ENCODE data around the gene TPP1. TPM values are rescaled to one million over a fixed set of nuclear protein-coding genes. Genes with fewer than 3 reads are reported as not detected.
A peak's percentile ranks its signal among the peaks of the same experiment; 100 is the strongest.

Gene TPP1
- total RNA-seq, 2 experiments from 2014 or later: 114 to 120 TPM

GRCh38 chr11:6655020-6655789 lies 36.0 kb upstream of the TPP1 start:
- H3K27ac Mint-ChIP-seq: no peak overlapping the region
- H3K9me3 Mint-ChIP-seq: no peaks in the 10 kb centered on the region
- H3K36me3 Mint-ChIP-seq: peaks cover 2% of the 10 kb centered on the region
- peaks cover 16% of the 10 kb centered on the region for H3K27me3 Mint-ChIP-seq
- ATAC-seq (ENCODE audit: low read depth): peak; percentile 38
- no peak overlapping the region for H3K4me3 Mint-ChIP-seq
- no peak for DNase-seq
- H3K4me1 Mint-ChIP-seq: peaks cover 3% of the 10 kb centered on the region
- POLR2A ChIA-PET: no interaction called here

GRCh38 chr11:6654281-6655019 lies 35.2 kb upstream of the TPP1 start:
- Mint-ChIP-seq H3K27ac (no peak overlapping the region), H3K27me3 (peaks cover 16% of the 10 kb centered on the region), H3K4me3 (no peak overlapping the region), H3K4me1 (peaks cover 3% of the 10 kb centered on the region), H3K9me3 (no peaks in the 10 kb centered on the region), H3K36me3 (peaks cover 2% of the 10 kb centered on the region)
- POLR2A ChIA-PET: no interaction called here
- DNase-seq: no peak
- no peak for ATAC-seq (ENCODE audit: low read depth)

DNA sequence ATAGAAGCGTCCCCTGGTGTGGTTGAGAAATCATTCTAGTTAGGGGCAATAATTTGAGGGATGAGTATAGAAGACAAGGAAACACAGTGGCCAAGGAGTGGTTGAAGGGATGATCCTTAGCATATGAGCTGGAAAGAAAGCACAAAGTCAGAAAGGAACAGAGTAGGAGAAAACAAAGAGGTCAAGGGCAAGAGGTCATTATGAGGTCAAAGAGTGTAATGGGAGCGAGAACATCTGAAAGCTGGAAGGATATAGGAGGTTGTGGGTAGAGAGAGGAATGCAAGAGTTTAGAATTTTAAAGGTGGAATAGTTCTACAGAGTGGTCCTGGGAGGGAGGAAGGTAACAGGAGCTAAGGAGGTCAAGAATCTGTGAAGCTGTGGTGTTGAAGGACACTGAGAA lies 34.4 kb upstream of the TPP1 start:
- DNase-seq (no peak), ATAC-seq (ENCODE audit: low read depth) (no peak)
- Mint-ChIP-seq H3K4me1 (peaks cover 3% of the 10 kb centered on the region), H3K27ac (no peak overlapping the region), H3K9me3 (no peaks in the 10 kb centered on the region), H3K36me3 (peaks cover 2% of the 10 kb centered on the region), H3K27me3 (peaks cover 16% of the 10 kb centered on the region), H3K4me3 (no peak overlapping the region)
- POLR2A ChIA-PET: no interaction called here

DNA sequence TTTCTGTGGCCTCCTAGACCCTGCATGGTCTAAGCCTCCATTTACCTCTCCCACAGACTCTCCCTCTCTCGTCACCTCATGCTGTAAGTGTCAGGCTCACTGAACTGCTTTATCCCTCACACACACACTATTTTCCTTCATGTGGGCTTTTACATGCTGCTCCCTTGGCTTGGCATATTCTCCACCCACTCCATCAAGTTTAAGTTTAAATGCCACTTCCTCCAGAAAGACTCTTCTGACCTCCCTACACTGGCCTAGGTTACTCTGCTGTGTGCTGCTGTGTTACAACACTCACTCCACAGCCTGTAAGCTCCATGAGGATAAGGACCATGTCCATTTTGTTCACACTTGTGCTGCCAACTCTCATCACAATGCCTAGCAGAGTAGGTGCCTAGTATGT lies 33.9 kb upstream of the TPP1 start:
- Mint-ChIP-seq H3K4me3 (no peak overlapping the region), H3K27me3 (peaks cover 16% of the 10 kb centered on the region), H3K9me3 (no peaks in the 10 kb centered on the region), H3K36me3 (peaks cover 2% of the 10 kb centered on the region), H3K4me1 (peaks cover 3% of the 10 kb centered on the region), H3K27ac (no peak overlapping the region)
- DNase-seq (no peak), ATAC-seq (ENCODE audit: low read depth) (no peak)
- POLR2A ChIA-PET: interaction anchor here (0.7 kb wide), 1 partner anchor 11 kb away, joined by 3 read pairs; no protein-coding TSS in a partner anchor

DNA sequence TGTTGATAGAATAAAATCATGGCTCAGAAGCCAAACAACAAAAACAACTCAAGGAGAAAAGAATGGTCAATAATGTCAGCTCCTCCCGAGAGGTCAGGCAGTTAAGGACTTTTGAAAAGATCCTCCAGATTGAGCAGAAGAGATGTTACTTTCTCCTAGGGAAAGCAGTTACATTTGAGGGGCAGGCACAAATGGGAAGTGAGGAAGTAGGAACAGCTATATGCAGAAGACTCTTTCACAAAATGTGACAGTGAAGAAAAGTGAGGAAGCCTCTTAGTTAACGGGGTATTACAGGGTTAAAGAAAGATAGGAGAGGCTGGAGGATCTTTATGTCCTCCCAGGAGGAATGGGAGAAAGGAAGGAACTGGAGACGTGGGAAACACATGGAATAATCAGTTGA lies 33.0 kb upstream of the TPP1 start:
- Mint-ChIP-seq H3K4me1 (peaks cover 3% of the 10 kb centered on the region), H3K36me3 (peaks cover 2% of the 10 kb centered on the region), H3K27me3 (peaks cover 14% of the 10 kb centered on the region), H3K27ac (no peak overlapping the region), H3K9me3 (no peaks in the 10 kb centered on the region), H3K4me3 (no peak overlapping the region)
- ATAC-seq (ENCODE audit: low read depth) (no peak), DNase-seq (no peak)
- POLR2A ChIA-PET: no interaction called here

DNA sequence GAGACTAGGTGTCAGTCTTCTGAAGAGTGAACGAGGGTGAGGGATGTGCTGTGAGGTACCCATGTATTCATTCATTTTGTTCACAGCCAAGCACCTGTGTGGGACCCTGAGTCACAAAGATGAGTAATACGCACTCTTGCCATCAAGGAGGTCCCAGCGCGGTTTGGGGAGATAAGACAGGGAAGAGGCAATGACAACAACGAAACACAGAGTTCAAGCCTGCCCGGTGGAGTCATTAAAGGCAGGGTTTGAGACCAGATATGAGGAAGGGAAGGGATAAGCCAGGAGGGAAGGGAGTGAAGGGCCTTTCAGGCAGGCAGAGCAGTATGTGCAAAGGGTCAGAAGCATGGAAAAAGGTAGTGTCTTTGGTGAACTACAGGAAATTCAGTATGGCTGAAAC lies 31.8 kb upstream of the TPP1 start:
- Mint-ChIP-seq H3K4me1 (peaks cover 1% of the 10 kb centered on the region), H3K36me3 (no peaks in the 10 kb centered on the region), H3K27me3 (peaks cover 2% of the 10 kb centered on the region), H3K9me3 (no peaks in the 10 kb centered on the region), H3K4me3 (no peak overlapping the region), H3K27ac (no peak overlapping the region)
- ATAC-seq (ENCODE audit: low read depth): no peak
- POLR2A ChIA-PET: no interaction called here
- no peak for DNase-seq

DNA sequence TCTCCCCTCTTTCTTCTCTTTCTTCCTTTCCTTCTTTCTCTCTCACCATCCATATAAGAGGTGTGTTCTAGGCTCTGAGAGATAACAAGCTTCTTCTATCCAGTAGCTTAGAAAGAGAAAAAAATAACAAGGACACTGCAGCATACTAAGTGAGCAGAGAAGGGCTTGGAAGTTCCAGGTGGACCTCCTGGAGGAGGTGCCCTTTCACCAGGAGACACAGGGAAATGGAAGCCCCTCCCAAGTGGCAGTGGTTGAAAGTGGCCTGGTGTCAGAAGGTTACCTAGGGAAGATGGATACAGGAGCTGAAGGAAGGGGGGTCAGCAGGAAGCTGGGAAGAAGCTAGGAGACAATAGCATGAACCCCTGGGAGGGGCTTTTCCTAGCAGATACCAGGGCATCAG lies 30.9 kb upstream of the TPP1 start:
- H3K36me3 Mint-ChIP-seq: no peaks in the 10 kb centered on the region
- H3K4me3 Mint-ChIP-seq: no peak overlapping the region
- H3K27me3 Mint-ChIP-seq: no peaks in the 10 kb centered on the region
- ATAC-seq (ENCODE audit: low read depth) (no peak), DNase-seq (no peak)
- no peak overlapping the region for H3K27ac Mint-ChIP-seq
- POLR2A ChIA-PET: interaction anchor here (0.9 kb wide), 2 partner anchors 29 to 33 kb away, joined by 3 to 4 read pairs; partner anchors contain the start of gene MRPL17
- H3K4me1 Mint-ChIP-seq: peaks cover under 1% of the 10 kb centered on the region
- no peaks in the 10 kb centered on the region for H3K9me3 Mint-ChIP-seq

- no peaks in the 10 kb centered on the region for H3K36me3 Mint-ChIP-seq
- H3K4me1 Mint-ChIP-seq: peaks cover 2% of the 10 kb centered on the region
- POLR2A ChIA-PET: interaction anchor here (1.0 to 3.1 kb wide), 3 partner anchors 19 to 36 kb away, joined by 3 to 16 read pairs (median 3); partner anchors contain the start of gene TPP1
- H3K4me3 Mint-ChIP-seq: no peak overlapping the region
- no peak for ATAC-seq (ENCODE audit: low read depth)
- no peak overlapping the region for H3K27ac Mint-ChIP-seq
- H3K27me3 Mint-ChIP-seq: no peaks in the 10 kb centered on the region
- H3K9me3 Mint-ChIP-seq: no peaks in the 10 kb centered on the region
- DNase-seq: no peak
These were observed 29.3 kb upstream of the TPP1 start for GRCh38 chr11:6648501-6648900.

DNA sequence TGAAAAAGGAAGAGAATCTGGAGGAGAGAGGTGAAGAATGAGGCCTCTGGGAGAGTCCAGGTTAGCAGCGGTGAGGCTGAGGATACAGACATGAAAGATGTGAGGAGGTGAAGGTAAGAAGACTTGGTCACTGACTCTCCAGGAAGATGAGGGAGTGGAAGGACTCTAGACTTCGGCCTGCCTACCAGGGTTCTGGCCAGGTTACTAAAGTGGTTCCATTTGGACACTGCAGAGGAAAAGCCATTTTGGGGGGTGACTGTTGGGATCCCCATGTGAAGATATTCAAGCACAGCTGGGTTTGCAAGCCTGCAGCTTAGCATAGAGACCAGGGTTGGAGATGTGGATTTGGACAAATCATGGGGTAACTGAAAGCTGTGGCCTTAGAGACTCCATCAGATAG lies 28.6 kb upstream of the TPP1 start:
- H3K9me3 Mint-ChIP-seq: no peaks in the 10 kb centered on the region
- H3K4me1 Mint-ChIP-seq: peaks cover 2% of the 10 kb centered on the region
- DNase-seq: no peak
- POLR2A ChIA-PET: interaction anchor here (0.8 to 3.1 kb wide), 5 partner anchors 29 to 166 kb away, joined by 3 to 16 read pairs (median 4); partner anchors contain the start of gene TPP1
- H3K36me3 Mint-ChIP-seq: no peaks in the 10 kb centered on the region
- no peak overlapping the region for H3K27ac Mint-ChIP-seq
- H3K4me3 Mint-ChIP-seq: no peak overlapping the region
- no peak for ATAC-seq (ENCODE audit: low read depth)
- H3K27me3 Mint-ChIP-seq: no peaks in the 10 kb centered on the region

DNA sequence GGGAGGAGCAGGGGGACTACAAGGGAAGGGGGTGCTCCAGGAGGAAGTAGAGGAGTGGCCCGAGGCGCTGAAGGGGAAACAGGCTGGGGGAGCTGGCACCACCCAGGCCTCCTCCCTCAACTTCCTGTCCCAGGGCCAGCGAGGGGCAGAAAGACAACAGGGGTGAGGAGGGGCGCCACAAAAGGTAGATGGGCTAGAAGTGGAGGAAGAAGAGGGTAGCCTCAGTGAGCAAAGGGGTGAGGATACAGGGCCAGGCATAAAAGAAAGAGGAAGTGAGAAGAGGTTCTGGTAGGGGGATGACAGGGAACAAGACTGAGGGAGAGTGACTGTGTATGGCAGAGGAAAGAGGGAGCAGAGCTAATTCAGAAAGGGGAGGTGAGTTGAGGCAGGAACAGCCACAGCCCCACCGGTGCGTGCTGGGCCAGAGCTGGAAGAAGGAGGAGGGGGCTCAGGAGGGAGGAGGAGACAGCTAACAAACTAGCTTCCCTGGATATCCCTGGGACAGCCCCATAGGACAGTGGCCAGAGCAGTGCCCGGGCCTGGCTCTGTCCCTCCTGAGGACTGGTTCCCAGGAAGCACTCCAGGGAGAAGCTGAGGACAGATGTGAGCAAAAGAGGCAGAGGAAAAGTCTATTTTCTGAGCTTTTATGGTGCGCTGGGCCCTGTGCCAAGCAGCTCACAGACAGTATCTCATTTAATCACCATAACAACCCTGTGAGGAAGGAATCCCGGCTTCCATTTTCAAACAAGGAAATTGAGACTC lies 27.9 kb upstream of the TPP1 start:
- no peak overlapping the region for H3K27ac Mint-ChIP-seq
- no peaks in the 10 kb centered on the region for H3K27me3 Mint-ChIP-seq
- POLR2A ChIA-PET: interaction anchor here (0.5 to 3.1 kb wide), 8 partner anchors 28 to 261 kb away, joined by 3 to 16 read pairs (median 4); partner anchors contain the start of genes TAF10 and TPP1
- DNase-seq (peak; percentile 58), ATAC-seq (ENCODE audit: low read depth) (peak; percentile 69)
- no peaks in the 10 kb centered on the region for H3K9me3 Mint-ChIP-seq
- H3K4me3 Mint-ChIP-seq: no peak overlapping the region
- peaks cover 2% of the 10 kb centered on the region for H3K4me1 Mint-ChIP-seq
- H3K36me3 Mint-ChIP-seq: no peaks in the 10 kb centered on the region

- Mint-ChIP-seq H3K9me3 (no peaks in the 10 kb centered on the region), H3K27me3 (no peaks in the 10 kb centered on the region), H3K36me3 (no peaks in the 10 kb centered on the region), H3K27ac (no peak overlapping the region), H3K4me1 (peaks cover 2% of the 10 kb centered on the region), H3K4me3 (no peak overlapping the region)
- ATAC-seq (ENCODE audit: low read depth) (peak; percentile 4), DNase-seq (no peak)
- POLR2A ChIA-PET: interaction anchor here (1.2 to 3.1 kb wide), 4 partner anchors 28 to 165 kb away, joined by 3 to 16 read pairs (median 6); partner anchors contain the start of genes TAF10 and TPP1
These were observed 27.3 kb upstream of the TPP1 start for GRCh38 chr11:6646576-6646917.

- DNase-seq (no peak), ATAC-seq (ENCODE audit: low read depth) (no peak)
- POLR2A ChIA-PET: interaction anchor here (1.2 to 1.4 kb wide), 2 partner anchors 34 to 100 kb away, joined by 3 to 7 read pairs; partner anchors contain the start of gene TAF10
- Mint-ChIP-seq H3K4me3 (no peak overlapping the region), H3K4me1 (peaks cover 2% of the 10 kb centered on the region), H3K27me3 (no peaks in the 10 kb centered on the region), H3K27ac (no peak overlapping the region), H3K9me3 (no peaks in the 10 kb centered on the region), H3K36me3 (no peaks in the 10 kb centered on the region)
These were observed 26.8 kb upstream of the TPP1 start for GRCh38 chr11:6646071-6646470.

GRCh38 chr11:6642957-6643356 lies 23.7 kb upstream of the TPP1 start:
- Mint-ChIP-seq H3K27me3 (no peaks in the 10 kb centered on the region), H3K4me1 (peaks cover 8% of the 10 kb centered on the region)
- no peak for ATAC-seq (ENCODE audit: low read depth)

More at GRCh38 chr11:6642957-6643356, 23.7 kb upstream of the TPP1 start:
- no peaks in the 10 kb centered on the region for H3K9me3 Mint-ChIP-seq
- H3K27ac Mint-ChIP-seq: no peak overlapping the region
- no peaks in the 10 kb centered on the region for H3K36me3 Mint-ChIP-seq
- POLR2A ChIA-PET: no interaction called here
- no peak overlapping the region for H3K4me3 Mint-ChIP-seq
- DNase-seq: no peak

Measured in activated naive CD8-positive, alpha-beta T cell treated with anti-CD3 and anti-CD28 coated beads, Interleukin-2, amount 10 ng/mL, durations not matched to agents 7 days and 5 days (primary cell).